Esophagus (tissue), 2 donors: ENCODE measurements around the gene KITLG. TPM values are rescaled to one million over a fixed set of nuclear protein-coding genes. Genes with fewer than 3 reads are reported as not detected.

Source experiments
- H3K27ac ChIP-seq, 2 donors: one replicate each; pipeline ENCODE4 v1.5.1; 2013; ENCODE audit warnings: low read depth in 2 of 2, mild to moderate bottlenecking in 2 of 2, inconsistent platforms in 1 of 2, low read length in 1 of 2, moderate library complexity in 1 of 2
- H3K27me3 ChIP-seq, 2 donors: one replicate each; pipeline ENCODE4 v1.6.1; 2013; ENCODE audit warnings: low read length in 2 of 2, control low read depth in 1 of 2, mild to moderate bottlenecking in 1 of 2; ENCODE audit not compliant: insufficient read depth in 2 of 2, control insufficient read depth in 1 of 2
- H3K36me3 ChIP-seq, 2 donors: one replicate each; pipeline ENCODE4 v1.6.1; 2013; ENCODE audit warnings: low read length in 1 of 2; ENCODE audit not compliant: control insufficient read depth in 2 of 2, insufficient read depth in 2 of 2
- H3K4me1 ChIP-seq, 2 donors: one replicate each; pipeline ENCODE4 v1.6.1; 2013; ENCODE audit warnings: low read length in 1 of 2; ENCODE audit not compliant: control insufficient read depth in 2 of 2, insufficient read depth in 2 of 2
- H3K4me3 ChIP-seq, 2 donors: one replicate each; pipeline ENCODE4 v1.5.1; 2013; ENCODE audit warnings: low read length in 2 of 2, mild to moderate bottlenecking in 2 of 2, low read depth in 1 of 2, moderate library complexity in 1 of 2
- H3K9me3 ChIP-seq, 2 donors: one replicate each; pipeline ENCODE4 v1.6.1; 2013; ENCODE audit warnings: mild to moderate bottlenecking in 2 of 2, low read depth in 1 of 2, low read length in 1 of 2, moderate library complexity in 1 of 2; ENCODE audit not compliant: control insufficient read depth in 2 of 2, insufficient read depth in 1 of 2
- WGBS, 2 donors: extraction: QIAGEN DNeasy Blood & Tissue Kit; methylation state at CpG; one replicate each; pipeline ENCODE4 v1.1.7; 2013; 5-methylcytosine and 5-hydroxymethylcytosine counted together
- polyA plus RNA-seq, 2 donors: library from polyadenylated mRNA; stranded (reverse); fragments of 200-250 nt; gene quantifications; one replicate each; pipeline ENCODE4 v1.2.3, GENCODE V29; 2013
- donor health status: healthy with polysubstance abuse.
- donor health status: Bipolar disorder and iron deficiency.

The KITLG gene
- polyA plus RNA-seq, 2 donors: 6.2 to 7.7 TPM

- no peaks in the 10 kb centered on the region for H3K4me1 ChIP-seq
- H3K9me3 ChIP-seq: no peaks in the 10 kb centered on the region
- H3K27ac ChIP-seq: no peak overlapping the region
- peaks cover 2 to 3% of the 10 kb centered on the region in 2 donors for H3K27me3 ChIP-seq
- 83 to 93% methylated on average over 1 of the region's 1 CpG for WGBS, 2 donors
- no peaks in the 10 kb centered on the region for H3K36me3 ChIP-seq
- H3K4me3 ChIP-seq: no peak overlapping the region
Observed at GRCh38 chr12:88450136-88450535, 130.1 kb downstream of the KITLG start.

DNA sequence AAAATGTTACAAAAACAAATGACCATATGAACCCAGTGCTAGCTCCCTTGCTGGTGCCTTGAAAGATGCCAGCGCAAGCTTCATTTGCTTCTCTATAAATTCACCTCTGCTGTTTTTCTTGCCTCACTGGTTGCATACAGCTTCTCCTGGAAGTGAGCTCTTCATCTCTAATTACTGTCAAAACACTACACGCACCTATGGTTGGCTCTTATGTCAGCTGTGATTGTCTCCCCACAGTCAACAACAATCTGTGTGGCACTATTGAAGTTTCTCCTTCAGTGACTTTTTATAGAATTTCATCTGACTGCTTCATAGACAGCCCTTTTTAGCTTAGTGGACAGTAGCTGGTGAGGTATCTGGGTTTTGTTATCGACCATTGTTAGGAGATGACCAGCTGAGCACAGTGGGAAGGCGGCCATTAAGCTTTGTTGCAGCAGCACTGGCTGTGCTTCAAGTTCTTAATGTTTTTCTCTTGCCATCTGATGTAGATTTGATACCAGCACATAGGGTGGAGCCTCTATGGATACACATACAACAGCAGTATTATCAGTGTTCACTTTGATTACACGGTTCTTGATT, 131.8 kb downstream of the KITLG start:
- 71 to 76% methylated on average over 5 of the region's 5 CpGs for WGBS, 2 donors
- no peak overlapping the region for H3K27ac ChIP-seq
- no peaks in the 10 kb centered on the region for H3K9me3 ChIP-seq
- peaks cover 2 to 3% of the 10 kb centered on the region in 2 donors for H3K27me3 ChIP-seq
- no peaks in the 10 kb centered on the region for H3K36me3 ChIP-seq
- H3K4me3 ChIP-seq: no peak overlapping the region
- H3K4me1 ChIP-seq: no peaks in the 10 kb centered on the region

DNA sequence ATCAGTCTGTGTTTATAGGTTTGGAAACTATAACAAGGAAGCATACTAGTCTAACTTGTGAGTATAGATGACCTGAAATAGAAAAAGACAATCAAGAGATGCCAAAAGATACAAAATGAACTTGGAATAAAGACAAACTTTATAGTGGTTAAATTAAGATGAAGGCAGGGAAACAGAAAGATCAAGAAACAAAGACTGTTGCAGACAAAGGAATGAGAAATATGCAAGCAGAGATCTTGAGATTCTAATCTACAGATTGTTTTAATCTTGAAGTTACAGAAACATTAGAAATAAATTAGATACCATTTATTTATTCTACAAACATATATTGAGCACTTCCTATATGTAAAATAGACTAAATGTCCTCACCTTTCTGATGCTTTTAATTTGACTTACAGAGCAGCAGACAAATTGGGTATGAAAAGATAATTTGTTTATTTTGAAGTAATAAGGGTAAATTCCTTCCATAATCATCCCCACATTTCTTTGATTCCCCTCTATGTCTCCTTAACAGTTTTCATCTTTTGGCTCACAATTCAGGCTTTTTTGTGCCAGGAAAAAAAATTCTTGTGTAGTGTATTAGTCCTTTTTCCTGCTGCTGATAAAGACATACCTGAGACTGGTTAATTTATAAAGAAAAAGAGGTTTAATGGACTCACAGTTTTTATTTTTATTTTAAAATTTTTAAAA, 134.4 kb downstream of the KITLG start:
- H3K4me3 ChIP-seq: no peak overlapping the region
- no peaks in the 10 kb centered on the region for H3K4me1 ChIP-seq
- H3K27me3 ChIP-seq: peaks cover 0 to under 1% of the 10 kb centered on the region in 2 donors
- H3K9me3 ChIP-seq: no peaks in the 10 kb centered on the region
- no peak overlapping the region for H3K27ac ChIP-seq
- no peaks in the 10 kb centered on the region for H3K36me3 ChIP-seq

GRCh38 chr12:88444481-88444880, 135.8 kb downstream of the KITLG start:
- Histone ChIP-seq H3K27me3 (no peaks in the 10 kb centered on the region), H3K36me3 (no peaks in the 10 kb centered on the region), H3K4me1 (no peaks in the 10 kb centered on the region), H3K27ac (no peak overlapping the region), H3K9me3 (no peaks in the 10 kb centered on the region), H3K4me3 (no peak overlapping the region)
- WGBS, 2 donors: 58 to 80% methylated on average over 1 of the region's 1 CpG
